Medulla oblongata (tissue), 1 donor: ENCODE results near the gene PIR.

Experiments
- DNase-seq: peaks from one replicate; pipeline ENCODE4 v3.0.0-alpha.2; 2015; ENCODE audit errors: extremely low spot score

PIR gene

DNA sequence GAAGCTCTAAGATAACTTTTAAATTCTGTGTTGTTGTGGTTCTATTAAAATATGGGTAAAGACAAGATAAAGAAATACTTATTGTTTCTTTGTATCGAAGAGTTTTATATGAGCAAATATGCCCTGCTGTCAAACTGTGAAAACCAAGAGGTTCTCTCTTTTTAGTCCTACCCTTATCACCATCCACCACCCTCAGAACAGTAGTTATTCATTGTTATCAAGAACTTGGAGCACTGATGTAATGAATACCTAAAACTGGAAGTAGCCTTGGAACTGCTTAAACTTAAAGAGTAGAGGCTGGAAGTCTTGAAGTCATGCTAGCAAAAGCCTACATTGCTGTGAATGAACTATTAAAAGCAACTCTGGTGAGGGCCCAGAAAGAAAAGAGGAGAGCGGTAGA, 9.2 kb downstream of the PIR start:
- no peak for DNase-seq

DNA sequence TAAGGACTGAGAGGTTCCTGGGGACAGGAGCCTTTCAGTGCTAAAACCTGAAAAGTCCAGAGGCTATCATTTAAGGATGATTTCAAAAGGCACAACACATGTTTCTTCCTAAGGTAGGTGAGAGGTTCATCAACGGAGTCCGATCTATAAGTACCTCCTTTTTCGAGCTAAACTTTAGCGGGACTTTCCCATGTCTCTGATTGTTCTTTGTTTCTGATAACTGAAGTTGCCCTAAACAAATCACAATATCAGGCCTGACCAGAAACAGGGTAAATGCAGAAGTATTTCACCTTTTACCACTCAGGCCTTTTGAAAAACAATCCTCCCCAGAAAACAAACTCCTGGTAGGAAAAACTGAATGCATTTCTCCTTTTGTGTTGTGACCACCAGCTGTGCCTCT, 17.6 kb downstream of the PIR start:
- no peak for DNase-seq

DNA sequence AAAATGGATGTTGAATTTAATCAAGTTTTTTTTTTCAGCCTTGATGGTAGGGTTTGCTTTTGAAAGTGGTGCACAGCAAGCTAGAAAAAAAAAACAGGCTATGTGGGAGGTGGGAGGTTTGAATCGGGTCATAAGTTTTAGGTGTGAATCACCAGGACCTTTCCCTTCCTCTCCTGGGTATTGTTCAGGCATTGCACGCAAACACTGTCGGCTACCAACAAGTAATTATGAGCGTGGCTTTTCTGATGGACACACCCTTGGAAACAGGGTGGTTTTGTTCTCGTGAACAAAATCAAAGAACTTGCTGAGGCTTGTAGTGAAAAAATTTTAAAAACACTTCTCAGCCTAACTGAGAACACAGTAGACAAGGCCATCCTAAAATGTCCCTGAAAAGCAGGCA, 18.1 kb downstream of the PIR start:
- DNase-seq = no peak

DNA sequence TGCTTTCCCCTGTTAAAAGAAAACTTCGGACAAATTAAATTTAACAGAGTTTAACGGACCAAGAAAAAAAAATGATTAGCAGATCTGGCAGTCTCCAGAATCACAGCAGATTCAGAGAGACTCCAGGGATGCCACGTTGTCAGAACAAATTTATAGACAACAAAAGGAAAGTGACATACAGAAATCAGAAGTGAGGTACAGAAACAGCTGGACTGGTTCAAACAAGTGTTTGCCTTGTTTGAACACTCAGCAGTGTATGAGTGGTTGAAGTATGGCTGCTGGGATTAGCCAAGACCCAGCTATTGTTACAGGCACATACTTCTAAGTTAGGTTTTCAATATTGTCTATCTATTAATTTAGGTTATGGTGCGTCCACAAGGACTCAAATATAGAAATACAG, 19.1 kb downstream of the PIR start:
- no peak for DNase-seq

DNA sequence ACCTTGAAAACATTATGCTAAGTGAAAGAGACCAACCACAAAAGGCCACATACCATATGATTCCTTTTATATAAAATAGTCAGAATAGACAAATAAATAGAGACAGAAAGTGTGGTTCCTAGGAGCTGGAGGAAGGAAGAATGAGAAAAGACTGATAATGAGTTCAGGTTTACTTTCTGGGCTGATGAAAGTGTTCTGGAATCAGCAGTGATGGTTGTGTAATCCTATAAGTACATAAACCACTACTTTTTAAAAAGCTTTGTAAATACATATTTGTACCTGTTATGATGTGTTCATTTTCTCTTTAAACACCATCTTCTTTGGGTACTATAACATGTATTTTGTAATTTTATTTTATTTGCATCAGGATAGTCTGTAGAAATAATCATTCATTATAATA, 20.6 kb downstream of the PIR start:
- no peak for DNase-seq

DNA sequence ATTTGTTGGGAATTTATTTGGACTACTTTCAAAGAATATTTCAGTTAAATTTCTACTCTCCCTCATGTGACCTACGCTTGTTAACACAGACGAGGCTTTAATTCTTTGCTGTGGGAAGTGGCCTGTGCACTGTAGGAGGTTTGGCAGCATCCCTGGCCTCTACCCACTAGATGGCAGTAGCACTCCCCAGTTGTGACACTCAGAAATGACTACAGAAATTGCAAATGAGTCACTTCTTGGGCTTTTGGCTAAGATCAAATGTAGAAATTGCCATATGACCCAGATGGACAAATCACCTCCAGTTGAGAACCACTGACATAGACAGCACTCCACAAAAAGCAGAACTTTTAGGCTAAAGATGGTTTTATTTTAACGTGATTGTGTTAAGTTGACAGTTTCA, 22.1 kb downstream of the PIR start:
- peak; percentile 77 for DNase-seq

DNA sequence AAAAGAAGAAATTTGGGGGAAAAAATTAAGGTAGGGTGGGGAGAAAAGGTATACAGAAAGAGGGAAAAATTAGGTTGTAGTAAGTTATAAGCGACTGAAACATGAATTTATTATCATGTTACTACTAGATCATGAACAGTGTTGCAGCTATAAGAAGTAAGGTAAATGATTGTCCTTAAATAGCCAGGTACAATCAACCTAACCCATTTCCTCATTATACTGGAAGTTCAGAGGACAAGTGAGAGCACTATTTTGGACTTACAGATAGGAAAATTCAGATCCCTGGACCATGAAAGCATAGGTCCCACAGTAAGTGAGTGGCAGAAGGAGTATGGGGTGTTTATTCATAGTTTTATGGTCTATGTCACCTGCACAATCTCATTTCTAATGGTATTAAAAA, 23.5 kb downstream of the PIR start:
- no peak for DNase-seq

DNA sequence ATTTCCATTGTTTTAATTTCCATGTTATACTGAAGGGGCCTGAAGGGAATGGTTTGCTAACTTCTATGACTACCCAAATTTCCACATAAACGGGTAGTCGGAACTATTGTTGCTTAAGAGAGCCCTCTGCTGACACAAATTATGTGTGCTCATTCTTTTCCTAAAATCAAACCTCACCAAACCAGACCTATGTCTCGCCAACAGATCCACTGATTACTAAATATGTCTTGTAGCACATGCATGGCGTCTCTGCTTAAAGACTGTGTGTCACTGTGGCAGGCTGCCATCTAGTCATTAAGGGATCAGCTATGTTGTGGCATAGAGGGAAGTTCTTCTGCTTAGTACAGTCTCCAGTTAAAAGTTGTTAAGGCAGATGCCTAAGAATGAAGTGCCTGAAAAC, 25.1 kb downstream of the PIR start:
- peak; percentile 43 for DNase-seq

DNA sequence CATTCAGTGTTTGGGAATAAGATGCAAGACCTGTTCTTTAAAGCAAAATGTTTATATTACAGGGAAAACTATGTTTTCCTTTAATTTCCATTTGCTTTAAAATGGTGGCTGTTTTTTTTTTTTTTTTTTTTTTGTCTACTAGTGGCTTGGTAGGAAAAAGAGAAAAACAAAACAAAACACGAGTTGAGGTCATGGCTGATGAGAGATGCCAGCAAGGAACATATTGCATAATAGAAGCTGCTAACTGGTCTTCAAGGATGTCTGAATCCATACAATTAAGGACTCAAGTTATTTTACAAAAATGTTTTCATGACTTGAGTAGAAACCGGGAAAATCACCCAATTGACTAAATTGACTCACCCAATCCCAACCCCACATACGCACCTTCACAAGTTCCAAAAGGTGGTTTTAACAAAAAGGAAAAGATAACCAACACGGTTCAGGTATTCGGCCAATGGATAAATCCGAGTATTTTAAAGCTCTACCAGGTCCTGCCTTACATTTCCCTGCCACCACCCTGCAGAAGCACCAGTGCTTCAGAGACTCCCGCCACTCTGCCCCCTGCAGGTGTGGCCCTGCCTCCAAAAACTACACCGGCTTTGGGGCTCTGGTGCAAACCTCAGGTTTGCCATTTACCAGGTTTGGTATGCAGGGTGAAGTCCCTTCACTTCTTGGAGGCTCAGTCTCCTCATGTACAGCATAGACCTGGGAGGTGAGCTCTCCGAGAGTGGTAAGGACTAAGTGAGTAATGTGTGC, 27.1 kb downstream of the PIR start:
- no peak for DNase-seq

DNA sequence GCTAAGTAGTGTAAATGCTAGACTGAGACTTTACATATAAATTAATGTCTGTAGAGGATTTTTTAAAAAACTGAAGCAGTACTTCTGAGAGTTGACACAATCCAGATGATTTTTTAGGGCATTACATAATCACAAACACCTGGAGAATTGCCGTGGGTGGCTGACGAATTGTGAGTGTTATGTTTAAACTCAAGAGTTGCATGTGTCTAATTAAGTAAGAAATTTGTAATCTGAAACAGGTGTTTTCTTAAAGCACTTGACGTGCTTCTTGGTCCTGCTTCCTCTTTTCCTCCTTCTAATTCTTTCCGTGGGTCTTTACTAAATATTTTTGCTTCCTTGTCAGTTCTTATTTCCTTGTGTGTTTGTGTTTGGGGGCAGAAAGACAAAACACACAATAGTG, 27.8 kb downstream of the PIR start:
- DNase-seq = no peak

DNA sequence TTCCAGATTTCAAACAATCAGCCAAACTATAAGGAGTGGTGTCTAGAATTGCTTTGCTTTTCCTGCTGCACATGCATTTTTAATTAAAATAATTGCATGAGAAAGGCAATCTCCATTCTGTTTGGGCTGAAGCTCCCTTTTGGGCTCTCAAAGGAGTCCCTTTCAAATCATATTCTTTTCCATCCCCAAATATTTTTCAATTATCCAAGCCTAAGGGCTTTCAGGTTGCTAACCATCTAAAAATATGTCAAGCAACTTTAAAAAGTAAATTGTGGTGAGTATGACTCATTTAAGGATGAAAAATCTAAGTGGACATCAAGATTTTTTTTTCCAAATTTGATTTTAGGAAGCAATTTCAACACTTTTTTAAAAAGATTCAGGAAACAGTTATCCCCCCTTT, 28.4 kb downstream of the PIR start:
- no peak for DNase-seq

DNA sequence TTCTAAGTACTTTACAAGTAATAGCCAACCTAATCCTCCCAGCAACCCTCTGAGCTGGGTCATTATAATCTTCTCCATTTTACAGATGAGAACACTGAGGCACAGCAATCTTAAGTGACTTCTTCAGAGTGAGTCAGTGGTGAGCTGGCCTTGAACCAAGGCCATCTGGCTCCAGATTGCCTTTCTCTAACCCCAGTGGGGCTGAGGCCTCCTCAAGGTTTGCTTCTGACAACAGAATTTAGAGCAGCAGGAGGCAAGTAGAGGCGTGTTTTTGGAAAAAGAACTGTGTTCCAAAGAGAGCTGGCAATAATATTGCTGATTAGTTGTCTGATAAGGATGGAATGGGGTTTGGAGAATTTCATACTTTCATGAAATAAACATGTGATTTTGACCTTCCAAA, 41.2 kb downstream of the PIR start:
- no peak for DNase-seq

DNA sequence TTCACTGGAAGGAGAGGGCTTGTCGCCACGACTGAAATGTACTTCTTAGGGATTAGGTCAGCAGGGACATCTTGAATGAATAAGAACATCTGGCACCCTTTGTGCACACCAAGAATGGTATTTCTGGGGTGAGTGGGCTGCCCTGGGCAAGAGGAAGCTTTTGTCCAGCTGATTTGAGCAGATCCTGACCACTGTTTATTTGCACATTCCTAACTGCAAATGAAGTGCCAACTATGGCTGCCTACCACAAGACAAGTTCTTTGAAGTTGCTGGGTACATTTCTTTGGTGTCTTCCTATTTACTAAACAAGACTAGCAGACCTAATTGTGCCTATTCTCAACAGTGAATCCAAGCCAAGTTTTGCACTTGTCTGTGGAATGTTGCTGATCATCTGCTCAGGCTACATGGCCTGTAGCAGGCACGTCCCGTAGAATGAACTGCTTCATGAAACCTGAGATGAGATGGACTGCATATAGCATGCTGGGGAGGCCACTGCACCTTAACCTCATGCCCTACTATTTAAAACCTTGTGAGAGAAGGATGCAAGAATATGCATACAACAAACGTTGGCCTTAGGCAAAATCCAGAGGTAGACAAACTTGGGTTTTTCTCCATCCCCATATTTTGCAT, 45.0 kb downstream of the PIR start:
- no peak for DNase-seq

DNA sequence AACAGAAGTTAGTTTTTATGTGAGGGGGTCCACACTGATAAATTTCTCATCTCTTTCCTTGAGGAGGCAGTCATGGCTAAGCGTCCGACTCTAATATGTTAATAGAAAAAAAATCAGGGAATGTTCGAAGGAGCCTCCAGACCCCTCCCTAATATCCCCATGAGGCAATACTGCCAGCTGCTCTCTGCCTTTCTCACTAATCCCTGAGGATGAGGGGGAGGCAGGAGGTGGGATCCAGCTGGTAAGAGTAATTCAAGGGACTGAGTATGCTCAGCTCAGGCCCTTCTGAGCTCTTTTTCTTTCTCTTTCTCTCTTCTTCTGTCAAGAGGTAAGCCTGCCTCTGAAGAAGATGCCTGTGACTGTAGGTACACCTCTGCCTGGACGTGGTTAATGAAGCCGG, 51.7 kb downstream of the PIR start:
- no peak for DNase-seq

DNA sequence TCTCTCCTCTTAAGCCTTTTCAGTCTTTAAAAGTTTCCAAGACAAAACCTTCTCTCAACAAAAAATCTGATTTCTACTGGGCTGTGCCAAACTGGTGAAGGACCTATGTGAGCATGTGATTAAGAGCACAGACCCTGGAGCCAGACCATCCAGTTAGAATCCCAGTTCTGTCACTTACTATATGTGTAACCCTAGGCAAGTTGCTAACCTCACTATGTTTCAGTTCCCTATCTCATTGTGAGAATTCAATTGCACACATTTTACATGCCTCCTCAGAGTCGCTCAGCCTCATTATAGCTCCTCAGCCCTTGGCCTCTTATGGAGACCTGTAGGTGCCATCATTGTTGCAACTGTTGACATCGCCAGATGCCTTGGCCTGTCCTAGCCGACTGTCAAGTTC, 54.8 kb downstream of the PIR start:
- peak; percentile 3 for DNase-seq

DNA sequence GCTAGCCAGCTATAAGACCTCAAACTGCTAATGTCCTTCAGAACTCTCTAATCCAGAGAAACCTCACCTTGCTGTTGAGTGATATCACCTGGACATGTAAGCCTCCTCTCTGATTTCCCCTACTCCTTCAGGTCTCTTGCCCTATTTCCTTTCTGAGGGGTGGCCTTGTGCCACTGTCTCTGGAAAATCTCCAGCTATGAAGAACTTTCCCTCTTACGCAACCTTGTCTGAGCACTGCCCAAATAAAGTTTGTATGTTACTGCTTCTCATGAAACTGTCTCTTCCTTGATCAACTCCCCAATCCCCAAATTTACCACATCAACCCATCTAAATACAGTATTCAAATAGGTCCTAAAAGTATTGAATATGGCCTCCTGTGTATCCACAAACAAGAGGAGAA, 55.4 kb downstream of the PIR start:
- no peak for DNase-seq

DNA sequence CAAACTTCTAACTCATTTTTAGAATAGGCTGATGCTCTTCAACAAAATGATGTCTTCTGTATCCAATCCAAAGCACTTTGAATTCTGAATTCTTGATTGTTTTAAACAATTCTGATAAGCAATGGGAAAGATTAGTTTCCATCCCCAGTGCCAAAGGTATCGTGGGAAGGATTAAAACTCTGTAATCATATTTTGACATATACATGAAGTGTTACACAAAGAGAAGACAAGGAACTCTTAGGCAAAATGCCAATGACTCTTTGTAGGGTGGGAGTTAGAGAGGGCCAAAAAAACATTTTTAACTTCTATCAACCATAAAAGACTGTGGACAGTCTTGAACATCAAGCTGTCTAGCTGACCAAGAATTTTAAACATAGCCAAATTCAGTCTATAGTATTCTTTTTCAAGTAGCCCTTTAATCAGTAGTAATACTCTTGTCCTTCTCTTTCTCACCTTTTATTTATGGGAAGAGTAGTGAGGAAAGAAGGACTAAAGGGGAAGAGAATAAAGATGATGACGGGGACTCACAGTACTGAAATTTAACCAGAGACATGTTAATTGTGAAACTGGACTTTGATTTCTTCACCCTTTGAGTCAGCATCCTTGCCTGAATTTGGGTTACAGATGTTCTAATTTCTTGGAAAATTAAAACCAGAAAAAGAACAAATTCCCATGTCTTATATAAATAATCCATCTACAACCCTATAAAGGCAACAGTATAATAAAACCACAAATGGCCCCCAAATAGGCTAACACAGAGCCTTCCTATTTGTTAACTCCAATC, 57.1 kb downstream of the PIR start:
- DNase-seq = no peak

DNA sequence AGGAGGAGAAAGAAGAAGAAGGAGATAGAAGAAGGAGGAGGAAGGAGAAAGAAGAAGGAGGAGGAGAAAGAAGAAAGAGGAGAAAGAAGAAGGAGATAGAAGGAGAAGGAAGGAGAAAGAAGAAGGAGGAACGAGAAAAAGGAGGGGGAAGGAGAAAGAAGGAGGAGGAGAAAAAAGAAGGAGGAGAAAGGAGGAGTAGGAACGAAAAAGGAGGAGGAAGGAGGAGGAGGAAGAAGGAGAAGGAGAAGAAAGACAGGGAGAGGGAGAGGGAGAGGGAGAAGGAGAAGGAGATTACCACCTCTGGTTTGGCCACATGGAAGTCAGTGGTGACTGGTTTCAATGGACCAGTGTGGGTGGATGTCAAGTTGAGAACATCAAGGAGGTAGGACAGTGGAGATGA, 58.9 kb downstream of the PIR start:
- DNase-seq = no peak

DNA sequence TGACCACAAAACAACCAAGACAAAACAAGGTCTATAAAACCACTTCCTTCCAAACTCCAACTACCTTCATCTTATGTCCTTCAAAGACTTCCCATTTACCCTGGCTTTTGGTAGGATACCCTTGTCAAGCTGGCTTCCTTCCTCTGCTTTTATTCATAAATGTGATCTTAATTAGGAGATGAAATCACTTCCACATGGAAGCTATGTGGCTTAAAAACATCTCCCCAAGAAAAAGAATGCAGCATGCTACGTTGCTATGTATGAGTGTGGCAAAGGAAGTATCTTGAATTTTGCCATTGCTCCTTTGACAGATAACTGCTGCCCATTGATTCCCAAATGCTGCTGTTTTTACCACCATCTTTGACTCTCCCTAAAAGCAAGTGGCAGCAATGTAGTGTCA, 62.5 kb downstream of the PIR start:
- DNase-seq = no peak

DNA sequence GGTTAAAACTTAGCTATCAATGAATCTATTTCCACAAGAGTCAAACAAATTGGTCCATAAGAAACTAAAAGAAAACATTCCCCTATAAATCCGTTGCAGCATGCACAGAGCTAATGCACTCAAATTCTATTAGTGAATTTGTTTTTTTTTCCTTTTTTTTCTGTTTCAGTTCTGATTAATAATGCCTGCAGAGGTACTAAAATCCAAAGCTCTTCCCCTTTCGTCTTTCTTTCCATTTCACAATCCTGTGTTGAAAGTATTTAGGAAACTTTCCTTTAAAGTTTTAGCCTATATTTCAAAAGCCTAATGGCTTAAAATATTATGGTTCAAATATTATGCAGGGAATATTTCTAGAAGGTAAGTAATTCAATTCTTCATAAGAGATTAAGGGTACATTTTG, 63.1 kb downstream of the PIR start:
- no peak for DNase-seq

DNA sequence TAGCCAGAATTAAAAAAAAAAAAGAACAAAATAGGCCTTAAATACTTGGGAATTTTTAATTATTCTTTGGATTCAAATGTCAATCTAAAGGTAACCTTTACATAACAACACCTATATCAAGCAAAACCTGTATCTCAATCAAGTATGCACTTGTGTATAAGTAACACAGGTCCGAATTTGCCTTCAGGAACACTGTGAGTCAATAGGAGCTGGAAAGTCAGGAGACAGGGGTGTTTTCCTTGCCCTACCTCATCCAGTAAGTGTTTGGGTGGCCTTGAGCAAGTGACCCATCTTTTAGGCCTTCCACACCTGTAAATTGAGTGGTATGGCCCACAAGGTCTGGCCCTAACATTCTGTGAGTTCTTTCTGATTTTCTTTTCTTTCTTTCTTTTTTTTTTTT, 68.1 kb downstream of the PIR start:
- DNase-seq = no peak

DNA sequence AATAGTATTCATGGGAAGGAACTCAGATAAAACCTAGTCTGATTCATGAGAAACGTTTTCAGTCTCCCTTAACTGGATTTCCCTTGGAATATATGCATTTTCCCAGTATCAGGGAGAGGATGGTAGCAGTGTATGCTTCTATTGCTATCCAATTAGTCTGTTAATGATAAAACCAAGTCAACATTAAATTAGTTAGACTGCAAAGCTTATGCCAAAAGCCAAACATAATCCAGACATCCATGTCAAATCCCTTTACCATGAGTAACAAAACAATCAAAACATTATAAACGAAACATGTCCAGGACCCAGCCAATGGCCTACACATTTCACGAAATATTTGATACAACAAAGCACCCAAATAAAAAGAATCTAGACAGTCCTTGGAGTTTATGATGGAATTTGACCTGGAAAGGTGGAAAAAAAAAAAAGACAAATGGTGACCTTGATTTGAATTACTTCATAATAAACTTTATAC, 74.4 kb downstream of the PIR start:
- DNase-seq = no peak
